Liver (tissue), 9 donors: Measurements from ENCODE around the gene LBHD1. TPM values are rescaled to one million over a fixed set of nuclear protein-coding genes. Genes with fewer than 3 reads are reported as not detected.
A peak's percentile ranks its signal among the peaks of the same experiment; 100 is the strongest.

ENCODE experiments used
- DNase-seq: peaks from one replicate; pipeline ENCODE4 v3.0.0-alpha.2; 2017; ENCODE audit warnings: low spot score
- H3K27ac ChIP-seq, 2 donors: one replicate each; pipeline ENCODE4 v1.7.0; 2013; ENCODE audit warnings: inconsistent platforms in 2 of 2, low read length in 2 of 2, control low read depth in 1 of 2, low read depth in 1 of 2, mild to moderate bottlenecking in 1 of 2
- H3K27me3 ChIP-seq, 4 donors: one replicate each; pipeline versions ENCODE4 v1.6.1 to v1.7.0; 2013; ENCODE audit warnings: low read length in 3 of 4, inconsistent platforms in 1 of 4, mild to moderate bottlenecking in 1 of 4, moderate library complexity in 1 of 4; ENCODE audit not compliant: control insufficient read depth in 4 of 4, insufficient read depth in 4 of 4
- H3K36me3 ChIP-seq, 4 donors: one replicate each; pipeline versions ENCODE4 v1.6.1 to v1.7.0; 2013; ENCODE audit warnings: low read length in 3 of 4, mild to moderate bottlenecking in 3 of 4, low read depth in 1 of 4, moderate library complexity in 1 of 4; ENCODE audit not compliant: control insufficient read depth in 4 of 4, insufficient read depth in 3 of 4
- H3K4me1 ChIP-seq, 4 donors: one replicate each; pipeline versions ENCODE4 v1.6.1 to v1.7.0; 2013; ENCODE audit warnings: low read length in 3 of 4, mild to moderate bottlenecking in 3 of 4, moderate library complexity in 1 of 4; ENCODE audit not compliant: control insufficient read depth in 4 of 4, insufficient read depth in 4 of 4
- H3K4me3 ChIP-seq, 3 donors: one replicate each; pipeline versions ENCODE4 v1.6.1 to v1.7.0; 2013; ENCODE audit warnings: low read length in 3 of 3, control low read depth in 1 of 3, low read depth in 1 of 3, mild to moderate bottlenecking in 1 of 3
- H3K9ac ChIP-seq, 2 donors: one replicate each; pipeline ENCODE4 v1.7.0; 2013; ENCODE audit warnings: low read length in 2 of 2, mild to moderate bottlenecking in 2 of 2, moderate library complexity in 2 of 2, control low read depth in 1 of 2, low read depth in 1 of 2
- H3K9me3 ChIP-seq, 4 donors: one replicate each; pipeline versions ENCODE4 v1.6.1 to v1.7.0; 2013; ENCODE audit warnings: low read length in 3 of 4; ENCODE audit not compliant: control insufficient read depth in 4 of 4
- ATF3 ChIP-seq: IDR thresholded peaks from 2 replicates; pipeline ENCODE4 v1.6.1; 2016; ENCODE audit warnings: antibody characterized with exemption
- CTCF ChIP-seq: fragments of 150-350 bp; IDR thresholded peaks from 2 replicates; pipeline ENCODE4 v1.5.1; 2017; ENCODE audit warnings: improper control_type of control experiment, low read depth, low read length; ENCODE audit not compliant: missing input control
- EGR1 ChIP-seq, 2 donors: IDR thresholded peaks; 2 replicates each; pipeline ENCODE4 v1.6.1; 2016 to 2018; ENCODE audit warnings: antibody characterized with exemption in 2 of 2, low read depth in 2 of 2
- FOXA1 ChIP-seq: IDR thresholded peaks from 2 replicates; pipeline ENCODE4 v1.6.1; 2016; ENCODE audit warnings: antibody characterized with exemption
- FOXA2 ChIP-seq: IDR thresholded peaks from 2 replicates; pipeline ENCODE4 v1.6.1; 2016; ENCODE audit warnings: antibody characterized with exemption
- GABPA ChIP-seq, 2 donors: IDR thresholded peaks in 1 of 2; conservative IDR thresholded peaks in 1 of 2; 2 replicates each; pipeline ENCODE4 v1.6.1; 2016; ENCODE audit warnings: antibody characterized with exemption in 2 of 2, mild to moderate bottlenecking in 1 of 2, moderate library complexity in 1 of 2
- HNF4A ChIP-seq, 2 donors: conservative IDR thresholded peaks; 2 replicates each; pipeline ENCODE4 v1.6.1; 2016; ENCODE audit warnings: antibody characterized with exemption in 2 of 2, mild to moderate bottlenecking in 2 of 2
- HNF4G ChIP-seq: IDR thresholded peaks from 2 replicates; pipeline ENCODE4 v1.6.1; 2016; ENCODE audit warnings: antibody characterized with exemption
- JUND ChIP-seq, 2 donors: IDR thresholded peaks; 2 replicates each; pipeline ENCODE4 v1.6.1; 2016; ENCODE audit warnings: antibody characterized with exemption in 2 of 2
- MAX ChIP-seq: IDR thresholded peaks from 2 replicates; pipeline ENCODE4 v1.6.1; 2016; ENCODE audit warnings: antibody characterized with exemption
- NR2F2 ChIP-seq: IDR thresholded peaks from 2 replicates; pipeline ENCODE4 v1.6.1; 2016; ENCODE audit warnings: antibody characterized with exemption
- RAD21 ChIP-seq, 2 donors: IDR thresholded peaks; 2 replicates each; pipeline ENCODE4 v1.6.1; 2016; ENCODE audit warnings: antibody characterized with exemption in 2 of 2, mild to moderate bottlenecking in 2 of 2
- REST ChIP-seq: IDR thresholded peaks from 2 replicates; pipeline ENCODE4 v1.6.1; 2016; ENCODE audit warnings: antibody characterized with exemption, mild to moderate bottlenecking
- RXRA ChIP-seq, 2 donors: IDR thresholded peaks; 2 replicates each; pipeline ENCODE4 v1.6.1; 2017 to 2018; ENCODE audit warnings: antibody characterized with exemption in 2 of 2, mild to moderate bottlenecking in 1 of 2
- SP1 ChIP-seq: IDR thresholded peaks from 2 replicates; pipeline ENCODE4 v1.6.1; 2018; ENCODE audit warnings: antibody characterized with exemption, mild to moderate bottlenecking
- TAF1 ChIP-seq: conservative IDR thresholded peaks from 2 replicates; pipeline ENCODE4 v1.6.1; 2016; ENCODE audit warnings: antibody characterized with exemption, mild to moderate bottlenecking
- YY1 ChIP-seq: IDR thresholded peaks from 2 replicates; pipeline ENCODE4 v1.6.1; 2016; ENCODE audit warnings: antibody characterized with exemption, mild to moderate bottlenecking
- ZBTB33 ChIP-seq: IDR thresholded peaks from 2 replicates; pipeline ENCODE4 v1.6.1; 2016; ENCODE audit warnings: antibody characterized with exemption
- WGBS: extraction: QIAGEN DNeasy Blood & Tissue Kit; methylation state at CpG from one replicate; pipeline ENCODE4 v1.1.7; 2013; 5-methylcytosine and 5-hydroxymethylcytosine counted together
- polyA plus RNA-seq, 2 donors: library from polyadenylated mRNA; stranded (reverse) in 1 of 2; unstranded in 1 of 2; fragments of 200-250 nt in 1 of 2; fragments of >200 nt in 1 of 2; fragmentation: Nextera tagmentation in 1 of 2; extraction: Ambion mirVana in 1 of 2; gene quantifications; one replicate each; pipeline versions ENCODE4 v1.2.1 to v1.2.3, GENCODE V29; 2013 to 2015
- total RNA-seq, 2 donors: library from RNA; depleted of rRNA; stranded (reverse); fragments of >200 nt; gene quantifications; one replicate each; pipeline ENCODE4 v1.2.3, GENCODE V29; 2014
- donor health status: healthy.
- donor health status: healthy.
- donor health status: healthy.
- donor health status: healthy.
- donor health status: healthy.

LBHD1 gene
- total and polyA plus RNA-seq, 4 donors, result 1.6 to 4.4 (median 3.4) TPM

- no peak for DNase-seq
- Histone ChIP-seq H3K36me3 (peaks cover 0 to 6% (median 3%) of the 10 kb centered on the region in 4 donors), H3K4me3 (peak overlapping the region; percentile 87 to 96 (median 90)), H3K4me1 (peaks cover 2 to 38% (median 32%) of the 10 kb centered on the region in 4 donors), H3K27ac (peak overlapping the region; percentile 64 to 81), H3K9me3 (no peaks in the 10 kb centered on the region), H3K27me3 (no peaks in the 10 kb centered on the region), H3K9ac (peak overlapping the region; percentile 53 to 91)
- TF ChIP-seq EGR1 (IDR thresholded peaks at IDR 0.05; ENCODE audit: low read depth in 2 of 2), result no peak
- no peak for TF ChIP-seq ATF3
- no peak for TF ChIP-seq RXRA (IDR thresholded peaks at IDR 0.05)
- no peak for TF ChIP-seq CTCF
- TF ChIP-seq NR2F2, result no peak
- TF ChIP-seq FOXA2, result no peak
- TF ChIP-seq FOXA1, result no peak
- no peak for TF ChIP-seq HNF4A (conservative IDR thresholded peaks at IDR 0.05)
- TF ChIP-seq ZBTB33, result no peak
- 4% methylated on average over 16 of the region's 16 CpGs for WGBS
Observed at GRCh38 chr11:62678433-62678769, 6.3 kb upstream of the LBHD1 start.

- Histone ChIP-seq H3K4me1 (peaks cover 4 to 45% (median 39%) of the 10 kb centered on the region in 4 donors), H3K27ac (no peak overlapping the region), H3K9me3 (no peaks in the 10 kb centered on the region), H3K36me3 (peaks cover 0 to 6% (median 3%) of the 10 kb centered on the region in 4 donors), H3K9ac (peak overlapping the region in 1 of 2 donors; percentile 64), H3K4me3 (no peak overlapping the region), H3K27me3 (no peaks in the 10 kb centered on the region)
- 88% methylated on average over 15 of the region's 15 CpGs for WGBS
- TF ChIP-seq TAF1, result no peak
- no peak for TF ChIP-seq NR2F2
- no peak for TF ChIP-seq FOXA2
- TF ChIP-seq CTCF, result no peak
- TF ChIP-seq ATF3, result no peak
- TF ChIP-seq HNF4G, result no peak
- no peak for TF ChIP-seq HNF4A (conservative IDR thresholded peaks at IDR 0.05)
- no peak for TF ChIP-seq REST
- no peak for TF ChIP-seq GABPA (IDR thresholded peaks at IDR 0.05 in 1 of 2, conservative IDR thresholded peaks at IDR 0.05 in 1 of 2)
- TF ChIP-seq RAD21 (IDR thresholded peaks at IDR 0.05), result no peak
- no peak for TF ChIP-seq SP1
- TF ChIP-seq EGR1 (IDR thresholded peaks at IDR 0.05; ENCODE audit: low read depth in 2 of 2), result no peak
- TF ChIP-seq JUND (IDR thresholded peaks at IDR 0.05), result no peak
- no peak for TF ChIP-seq MAX
- no peak for TF ChIP-seq YY1
- no peak for TF ChIP-seq ZBTB33
- no peak for TF ChIP-seq FOXA1
- no peak for DNase-seq
Observed at GRCh38 chr11:62677714-62678113, 5.6 kb upstream of the LBHD1 start.
